ENCODE data around the gene GPC1. TPM values are rescaled to one million over a fixed set of nuclear protein-coding genes. Genes with fewer than 3 reads are reported as not detected.

GPC1 gene
- polyA plus RNA-seq, 1 of the 3 experiments (the other 2 are of a cell fraction) = 65.5 TPM

DNA sequence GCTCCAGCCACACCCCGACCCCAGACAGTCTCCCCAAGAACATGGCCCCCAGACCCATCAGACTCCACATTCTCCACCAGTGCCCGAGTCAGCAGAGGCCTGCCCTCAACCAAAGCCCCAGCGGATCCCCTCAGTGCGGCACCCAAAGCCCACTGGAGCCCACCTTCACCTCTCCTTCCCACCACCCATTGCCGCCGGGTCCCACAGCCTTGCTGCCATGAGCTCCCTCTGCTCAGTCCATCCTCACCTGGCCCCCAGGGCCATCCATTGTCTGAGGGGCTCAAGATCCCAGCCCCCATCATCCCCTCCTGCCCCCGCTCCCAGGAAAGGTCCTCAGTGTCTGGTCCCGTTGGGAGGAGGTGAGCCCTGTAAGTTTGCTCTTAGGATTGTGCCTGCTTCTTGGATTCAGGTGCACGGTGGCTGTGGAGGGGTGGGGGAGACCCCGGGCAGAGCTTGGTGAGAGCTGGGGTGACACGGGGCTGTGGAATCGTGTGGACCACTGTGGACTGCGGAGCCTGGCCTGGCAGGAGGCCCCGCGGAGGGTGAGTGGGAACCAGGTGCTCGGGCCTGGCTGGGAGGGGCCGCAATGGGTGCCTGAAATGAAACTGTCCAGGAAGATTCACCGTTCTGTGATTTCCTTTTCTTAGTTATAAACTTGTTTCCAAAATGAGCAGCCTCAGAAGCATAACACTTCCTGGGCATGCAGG lies 32.7 kb upstream of the GPC1 start:
- TF ChIP-seq, protein P1, sequence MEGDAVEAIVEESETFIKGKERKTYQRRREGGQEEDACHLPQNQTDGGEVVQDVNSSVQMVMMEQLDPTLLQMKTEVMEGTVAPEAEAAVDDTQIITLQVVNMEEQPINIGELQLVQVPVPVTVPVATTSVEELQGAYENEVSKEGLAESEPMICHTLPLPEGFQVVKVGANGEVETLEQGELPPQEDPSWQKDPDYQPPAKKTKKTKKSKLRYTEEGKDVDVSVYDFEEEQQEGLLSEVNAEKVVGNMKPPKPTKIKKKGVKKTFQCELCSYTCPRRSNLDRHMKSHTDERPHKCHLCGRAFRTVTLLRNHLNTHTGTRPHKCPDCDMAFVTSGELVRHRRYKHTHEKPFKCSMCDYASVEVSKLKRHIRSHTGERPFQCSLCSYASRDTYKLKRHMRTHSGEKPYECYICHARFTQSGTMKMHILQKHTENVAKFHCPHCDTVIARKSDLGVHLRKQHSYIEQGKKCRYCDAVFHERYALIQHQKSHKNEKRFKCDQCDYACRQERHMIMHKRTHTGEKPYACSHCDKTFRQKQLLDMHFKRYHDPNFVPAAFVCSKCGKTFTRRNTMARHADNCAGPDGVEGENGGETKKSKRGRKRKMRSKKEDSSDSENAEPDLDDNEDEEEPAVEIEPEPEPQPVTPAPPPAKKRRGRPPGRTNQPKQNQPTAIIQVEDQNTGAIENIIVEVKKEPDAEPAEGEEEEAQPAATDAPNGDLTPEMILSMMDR (IDR thresholded peaks at IDR 0.05) = no peak
- TF ChIP-seq RFX5 (IDR thresholded peaks at IDR 0.05; ENCODE audit: low read length) (no peak), SMC3 (IDR thresholded peaks at IDR 0.05; ENCODE audit: low read depth, low read length) (no peak), TCF12 (IDR thresholded peaks at IDR 0.05) (no peak), FOXJ3 (CRISPR knock-in tag; IDR thresholded peaks at IDR 0.05) (no peak), NRF1 (IDR thresholded peaks at IDR 0.05; ENCODE audit: low read depth, low read length) (no peak), CHD2 (IDR thresholded peaks at IDR 0.05; ENCODE audit: low read length, partially characterized antibody) (no peak)
- TF ChIP-seq, protein P2, sequence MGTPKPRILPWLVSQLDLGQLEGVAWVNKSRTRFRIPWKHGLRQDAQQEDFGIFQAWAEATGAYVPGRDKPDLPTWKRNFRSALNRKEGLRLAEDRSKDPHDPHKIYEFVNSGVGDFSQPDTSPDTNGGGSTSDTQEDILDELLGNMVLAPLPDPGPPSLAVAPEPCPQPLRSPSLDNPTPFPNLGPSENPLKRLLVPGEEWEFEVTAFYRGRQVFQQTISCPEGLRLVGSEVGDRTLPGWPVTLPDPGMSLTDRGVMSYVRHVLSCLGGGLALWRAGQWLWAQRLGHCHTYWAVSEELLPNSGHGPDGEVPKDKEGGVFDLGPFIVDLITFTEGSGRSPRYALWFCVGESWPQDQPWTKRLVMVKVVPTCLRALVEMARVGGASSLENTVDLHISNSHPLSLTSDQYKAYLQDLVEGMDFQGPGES (IDR thresholded peaks at IDR 0.05; ENCODE audit: low read depth, low read length) = no peak
- Histone ChIP-seq H3K9me3 (no peaks in the 10 kb centered on the region), H3K4me3 (ENCODE audit: low read depth in 2 of 2, low read length in 1 of 2) (no peak overlapping the region), H3K4me2 (no peak overlapping the region), H3K9me2 (no peaks in the 10 kb centered on the region), H3F3A (replicated peaks; ENCODE audit: insufficient read depth) (no peaks in the 10 kb centered on the region), H3K36me3 (replicated peaks in 1 of 2; ENCODE audit: control insufficient read depth in 1 of 2, insufficient read depth in 2 of 2, low read length in 1 of 2) (no peaks in the 10 kb centered on the region), H3K27ac (ENCODE audit: low read depth in 2 of 2, low read length in 1 of 2) (no peak overlapping the region), H4K20me1 (ENCODE audit: insufficient read depth) (no peaks in the 10 kb centered on the region), H2AFZ (ENCODE audit: low read depth) (no peak overlapping the region), H3K27me3 (ENCODE audit: insufficient read depth) (no peaks in the 10 kb centered on the region), H3K4me1 (ENCODE audit: control insufficient read depth in 1 of 2, insufficient read depth in 2 of 2, low read depth in 1 of 2, low read length in 1 of 2) (peaks cover 0 to 7% of the 10 kb centered on the region in 2 experiments; a peak in 1 of 4 replicates), H3K79me2 (ENCODE audit: insufficient read depth) (no peaks in the 10 kb centered on the region), H3K9ac (no peak overlapping the region)
- ChIA-PET CTCF (no interaction called here), POLR2A (no interaction called here)
- no peak for DNase-seq
- 74% methylated on average over 18 of the region's 18 CpGs for WGBS (ENCODE audit: low lambda C conversion rate)

DNA sequence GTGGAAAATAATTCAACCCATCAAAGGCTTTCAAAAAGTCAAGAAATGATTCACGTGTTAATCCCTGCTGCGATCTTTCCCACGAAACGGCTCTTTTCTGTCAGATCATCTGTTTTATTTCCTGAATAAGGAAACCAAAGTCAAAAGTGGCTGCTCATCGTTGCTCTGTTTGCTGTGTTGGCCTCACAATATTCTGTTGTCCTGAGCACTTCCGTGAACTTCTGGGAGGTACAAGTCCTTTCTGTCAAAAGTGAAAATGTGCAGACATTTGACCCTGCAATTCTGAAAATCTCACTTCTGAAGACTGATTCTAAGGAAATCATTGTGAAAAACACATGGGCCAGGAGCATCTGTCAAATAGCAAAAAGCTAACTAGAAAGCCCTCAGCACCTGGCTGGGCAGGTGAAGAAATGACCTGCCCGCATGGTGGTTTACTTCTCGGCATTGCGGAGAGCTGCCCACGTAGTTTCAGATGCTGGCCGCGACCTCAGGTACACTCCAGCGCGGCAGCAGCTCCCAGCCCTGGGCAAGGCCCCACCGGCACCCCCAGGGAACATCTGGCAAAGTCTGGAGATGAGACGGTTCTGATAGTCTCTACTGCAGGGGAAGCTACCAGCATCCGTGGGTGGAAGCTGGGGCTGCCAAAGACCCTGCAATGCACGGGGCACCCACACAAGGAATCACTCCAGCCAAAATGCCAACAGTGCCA lies 31.9 kb upstream of the GPC1 start:
- no peak overlapping the region for H3K9ac ChIP-seq
- no peaks in the 10 kb centered on the region for H4K20me1 ChIP-seq (ENCODE audit: insufficient read depth)
- no peak overlapping the region for H2AFZ ChIP-seq (ENCODE audit: low read depth)
- DNase-seq = no peak
- no peak overlapping the region for H3K4me3 ChIP-seq (ENCODE audit: low read depth in 2 of 2, low read length in 1 of 2)
- H3F3A ChIP-seq (replicated peaks; ENCODE audit: insufficient read depth) = no peaks in the 10 kb centered on the region
- peaks cover 0 to 7% of the 10 kb centered on the region in 2 experiments; a peak in 1 of 4 replicates for H3K4me1 ChIP-seq (ENCODE audit: control insufficient read depth in 1 of 2, insufficient read depth in 2 of 2, low read depth in 1 of 2, low read length in 1 of 2)
- H3K27me3 ChIP-seq (ENCODE audit: insufficient read depth) = no peaks in the 10 kb centered on the region
- H3K36me3 ChIP-seq (replicated peaks in 1 of 2; ENCODE audit: control insufficient read depth in 1 of 2, insufficient read depth in 2 of 2, low read length in 1 of 2) = no peaks in the 10 kb centered on the region
- H3K27ac ChIP-seq (ENCODE audit: low read depth in 2 of 2, low read length in 1 of 2) = no peak overlapping the region
- H3K79me2 ChIP-seq (ENCODE audit: insufficient read depth) = no peaks in the 10 kb centered on the region
- POLR2A ChIA-PET = no interaction called here
- 70% methylated on average over 10 of the region's 18 CpGs for WGBS (ENCODE audit: low lambda C conversion rate)
- H3K4me2 ChIP-seq = no peak overlapping the region
- no peaks in the 10 kb centered on the region for H3K9me3 ChIP-seq
- no peaks in the 10 kb centered on the region for H3K9me2 ChIP-seq
- CTCF ChIA-PET = interaction anchor here (0.7 kb wide), 1 partner anchor 35 kb away, joined by 3 read pairs; no protein-coding TSS in a partner anchor
- TF ChIP-seq RCOR1 (IDR thresholded peaks at IDR 0.05; ENCODE audit: low read length) = no peak
- no peak for TF ChIP-seq TAF1 (IDR thresholded peaks at IDR 0.05; ENCODE audit: borderline replicate concordance, low read depth, low read length)
- no peak for TF ChIP-seq ELF1 (IDR thresholded peaks at IDR 0.05)
- no peak for TF ChIP-seq RFX5 (IDR thresholded peaks at IDR 0.05; ENCODE audit: low read length)
- TF ChIP-seq FOSL2 (IDR thresholded peaks at IDR 0.05; ENCODE audit: borderline replicate concordance, low read depth) = no peak
- TF ChIP-seq RAD21 (IDR thresholded peaks at IDR 0.05; ENCODE audit: low read length) = no peak
- TF ChIP-seq EP300 (IDR thresholded peaks at IDR 0.05; ENCODE audit: borderline replicate concordance in 1 of 2, low read depth in 1 of 2, low read length in 1 of 2) = no peak
- no peak for TF ChIP-seq FOXJ3 (CRISPR knock-in tag; IDR thresholded peaks at IDR 0.05)
- no peak for TF ChIP-seq TEAD4 (IDR thresholded peaks at IDR 0.05; ENCODE audit: borderline replicate concordance, insufficient read depth)
- TF ChIP-seq, protein P3, sequence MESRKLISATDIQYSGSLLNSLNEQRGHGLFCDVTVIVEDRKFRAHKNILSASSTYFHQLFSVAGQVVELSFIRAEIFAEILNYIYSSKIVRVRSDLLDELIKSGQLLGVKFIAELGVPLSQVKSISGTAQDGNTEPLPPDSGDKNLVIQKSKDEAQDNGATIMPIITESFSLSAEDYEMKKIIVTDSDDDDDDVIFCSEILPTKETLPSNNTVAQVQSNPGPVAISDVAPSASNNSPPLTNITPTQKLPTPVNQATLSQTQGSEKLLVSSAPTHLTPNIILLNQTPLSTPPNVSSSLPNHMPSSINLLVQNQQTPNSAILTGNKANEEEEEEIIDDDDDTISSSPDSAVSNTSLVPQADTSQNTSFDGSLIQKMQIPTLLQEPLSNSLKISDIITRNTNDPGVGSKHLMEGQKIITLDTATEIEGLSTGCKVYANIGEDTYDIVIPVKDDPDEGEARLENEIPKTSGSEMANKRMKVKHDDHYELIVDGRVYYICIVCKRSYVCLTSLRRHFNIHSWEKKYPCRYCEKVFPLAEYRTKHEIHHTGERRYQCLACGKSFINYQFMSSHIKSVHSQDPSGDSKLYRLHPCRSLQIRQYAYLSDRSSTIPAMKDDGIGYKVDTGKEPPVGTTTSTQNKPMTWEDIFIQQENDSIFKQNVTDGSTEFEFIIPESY (IDR thresholded peaks at IDR 0.05; ENCODE audit: borderline replicate concordance, low read depth) = no peak
- TF ChIP-seq EZH2phosphoT487 (IDR thresholded peaks at IDR 0.05; ENCODE audit: borderline replicate concordance, low read depth) = no peak
- TF ChIP-seq SMC3 (IDR thresholded peaks at IDR 0.05; ENCODE audit: low read depth, low read length) = no peak

Measured in SK-N-SH (cell line).